HG03095 (cell line): Measurements from ENCODE around the gene PIGS.

Experiments used
- ATAC-seq: cut with Tn5 transposase; IDR thresholded peaks from one replicate; pipeline ENCODE4 v1.9.1; 2021; ENCODE audit warnings: moderate library complexity; ENCODE audit not compliant: unreplicated experiment

The PIGS gene

DNA sequence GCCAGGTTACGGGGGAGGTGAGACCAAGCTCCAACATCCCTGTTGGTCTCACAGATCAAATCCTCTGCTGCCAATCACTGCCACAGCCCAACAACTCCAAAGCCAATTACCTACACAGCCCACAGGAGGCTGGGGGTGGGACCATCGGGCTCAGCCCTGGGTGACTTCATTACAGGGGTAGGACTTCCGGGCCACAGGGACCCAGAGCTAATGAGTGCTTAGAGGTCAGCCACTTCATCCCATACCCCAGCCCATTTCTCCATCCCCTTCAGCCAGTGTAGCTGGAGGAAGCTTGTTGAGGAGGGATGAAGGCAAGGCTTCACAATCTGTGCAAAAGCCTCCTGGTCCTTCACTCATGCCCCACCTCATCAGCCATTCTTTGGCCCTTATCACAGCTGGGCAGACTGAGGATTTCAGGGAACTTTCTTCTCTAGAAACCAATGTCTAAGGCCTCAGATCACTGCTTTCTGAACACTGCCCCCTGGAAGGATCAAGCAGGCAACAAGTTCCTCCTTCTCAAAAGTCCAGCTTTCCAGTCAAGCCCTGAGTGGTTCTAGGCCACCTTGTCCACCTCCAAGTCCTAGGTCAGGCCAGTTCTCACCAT, 59.4 kb downstream of the PIGS start:
- ATAC-seq = no peak

DNA sequence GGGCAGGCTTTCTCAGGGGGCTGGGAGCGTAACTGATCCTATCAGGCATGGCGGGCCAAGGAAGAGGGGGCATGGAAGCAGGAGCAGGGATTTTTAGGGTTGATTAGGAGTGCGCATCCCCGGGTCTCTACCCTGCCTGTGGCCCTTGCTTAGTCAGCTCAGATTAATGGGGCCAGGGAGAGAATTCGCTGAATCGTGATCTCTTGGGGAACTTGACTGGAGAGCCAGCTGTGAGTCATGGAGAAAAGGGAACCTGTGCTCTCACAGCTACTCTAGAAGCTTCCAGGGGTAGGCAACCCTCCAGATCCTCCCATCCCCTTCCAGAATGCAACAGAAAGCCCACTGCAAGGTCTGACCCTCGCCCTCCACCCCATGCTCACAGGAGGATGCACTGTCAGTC, 61.5 kb downstream of the PIGS start:
- no peak for ATAC-seq

DNA sequence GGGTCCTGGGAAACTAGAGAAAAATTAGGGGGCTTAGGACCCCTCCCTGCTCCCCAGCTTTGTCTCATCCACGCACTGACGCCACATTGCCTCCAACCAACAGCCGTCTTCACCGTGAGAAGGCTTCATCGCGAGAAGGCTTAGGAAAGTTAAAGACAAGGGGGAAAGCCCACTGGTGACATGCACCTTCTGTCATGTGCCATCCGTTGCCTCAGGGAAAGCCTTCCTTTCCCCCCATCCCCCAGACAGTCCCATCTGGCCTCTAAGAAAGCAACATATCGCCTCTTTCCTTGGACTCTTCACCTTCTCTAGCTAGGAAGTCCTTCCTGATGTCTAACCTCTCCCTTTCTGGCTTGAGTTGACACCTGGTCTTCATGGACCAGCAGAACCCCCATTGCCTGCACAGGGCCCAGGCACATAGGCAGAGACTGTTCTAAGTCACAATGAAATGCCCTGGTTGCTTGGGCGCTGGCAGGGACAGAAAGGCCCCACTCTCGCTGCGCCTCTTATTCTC, 63.1 kb downstream of the PIGS start:
- ATAC-seq = no peak

DNA sequence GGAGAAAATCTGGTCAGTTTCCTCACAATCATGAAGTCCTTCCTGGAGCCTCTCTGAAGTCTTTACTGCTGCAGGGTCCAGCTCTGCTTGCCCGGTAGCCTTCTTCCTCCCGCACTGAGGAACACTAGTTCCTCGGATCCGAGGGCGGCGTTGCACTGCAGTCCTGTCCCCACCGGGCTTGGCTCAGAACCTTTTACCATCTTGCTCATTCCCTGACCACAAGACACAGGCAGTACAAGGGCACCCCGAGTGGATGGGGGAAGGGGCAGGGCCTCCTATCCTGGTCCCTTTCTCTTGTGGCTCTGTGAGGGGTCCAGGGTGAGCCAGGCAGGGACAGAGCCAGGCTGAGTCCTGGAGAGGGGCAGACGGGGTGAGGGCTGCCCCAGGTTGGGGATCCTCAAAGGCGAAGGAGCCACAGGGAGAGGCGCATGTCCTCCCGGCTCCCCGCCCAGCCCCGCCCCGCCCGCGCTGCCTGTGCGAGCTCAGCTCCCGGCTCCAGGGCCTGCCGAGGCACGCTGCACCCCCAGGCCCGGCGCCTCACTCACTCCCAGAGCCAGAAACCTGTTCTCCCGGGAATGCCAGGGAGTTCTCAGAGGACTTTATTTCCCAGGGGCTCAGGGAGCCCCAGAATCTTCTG, 63.6 kb downstream of the PIGS start:
- no peak for ATAC-seq

DNA sequence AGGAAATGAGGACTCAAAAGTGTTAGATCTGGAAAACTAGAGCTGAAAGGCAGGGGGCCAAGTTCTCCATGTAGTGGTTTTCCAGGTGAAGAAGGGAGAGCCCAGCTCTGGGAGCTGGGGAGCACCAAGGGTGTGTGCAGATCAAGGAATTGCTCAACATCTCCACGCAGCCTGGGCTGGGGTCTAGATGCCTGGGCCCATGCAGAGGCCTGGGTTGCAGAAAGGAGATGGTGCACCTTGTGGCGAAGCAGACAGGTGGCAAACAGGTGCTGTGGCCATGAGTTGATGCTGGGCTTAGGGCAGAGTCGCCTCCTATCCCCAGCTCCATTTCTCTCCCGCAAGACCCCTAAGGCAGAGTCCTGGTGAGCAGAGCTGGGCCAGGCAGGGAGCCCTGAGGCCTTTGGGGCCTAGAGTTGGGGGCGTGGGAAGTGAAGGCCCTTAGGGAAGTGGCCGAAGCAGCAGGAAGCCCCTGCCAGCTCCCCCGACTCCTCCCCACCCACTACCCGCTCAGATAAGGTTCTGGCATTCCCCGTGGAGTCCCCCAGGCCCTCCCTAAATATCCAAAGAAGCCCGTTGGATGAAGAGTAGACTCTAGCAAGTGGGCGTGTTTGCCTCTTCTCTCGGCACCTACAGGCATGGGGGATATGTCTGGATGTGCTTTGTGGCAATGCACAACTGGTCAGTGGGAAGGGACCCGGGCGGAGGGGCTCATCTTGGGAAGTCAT, 64.4 kb downstream of the PIGS start:
- ATAC-seq = no peak

DNA sequence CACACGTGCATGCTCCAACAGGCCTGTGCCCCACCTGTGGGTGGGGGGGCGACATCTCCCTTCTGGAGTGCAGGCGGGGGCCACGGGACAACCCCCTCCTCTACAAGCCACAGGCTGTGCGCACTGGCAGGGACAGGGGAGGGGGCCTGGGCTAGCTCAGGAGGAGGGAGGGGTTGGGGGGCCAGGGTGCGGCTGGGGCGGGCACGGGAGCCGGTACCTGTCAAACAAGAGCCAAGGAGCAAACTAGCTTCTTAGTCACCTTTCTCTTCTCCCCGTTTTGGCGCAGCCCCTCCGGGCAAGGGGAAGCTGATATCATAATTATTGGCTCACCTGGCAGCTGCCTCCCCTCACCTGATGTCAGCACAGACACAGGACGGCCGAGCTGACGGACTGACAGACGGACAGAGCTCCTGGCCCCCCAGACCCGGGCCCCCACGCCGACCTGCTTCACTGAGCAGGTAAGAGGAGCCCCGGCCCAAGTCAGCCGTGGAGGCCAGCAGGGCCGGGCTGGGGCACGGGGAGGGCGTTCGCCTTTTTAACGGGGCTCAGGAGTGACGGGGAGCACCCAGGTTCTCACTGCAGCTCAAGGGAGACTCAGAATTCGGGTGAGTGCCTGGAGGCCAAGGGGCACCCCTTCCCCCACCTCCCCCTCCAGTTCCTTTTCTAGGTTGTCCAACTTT, 65.2 kb downstream of the PIGS start, which contains the start of gene FOXN1:
Gene FOXN1, plus strand, starts transcription at position 363 of the 680 bp plus-strand sequence. CDS start 17,622 bp downstream, outside the sequence.
- no peak for ATAC-seq

DNA sequence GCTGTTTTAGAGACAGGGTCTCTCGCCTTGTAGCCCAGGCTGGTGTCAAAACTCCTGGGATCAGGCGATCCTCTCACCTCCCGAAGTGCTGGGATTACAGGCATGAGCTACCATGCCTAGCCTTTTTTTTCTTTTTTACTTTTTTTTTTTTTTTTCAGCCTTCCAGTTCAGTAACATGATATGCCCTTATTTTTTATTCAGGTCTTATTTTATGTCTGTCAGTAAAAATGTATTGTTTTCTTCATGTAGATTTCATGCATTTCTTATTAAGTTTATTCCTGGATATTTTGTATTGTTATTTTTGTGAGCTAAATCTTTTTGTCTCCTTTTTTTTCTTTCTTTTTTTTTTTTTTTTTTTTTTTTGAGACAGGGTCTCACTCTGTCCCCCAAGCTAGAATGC, 67.9 kb downstream of the PIGS start:
- no peak for ATAC-seq
